ENCODE data around the gene TMEM26. TPM values are rescaled to one million over a fixed set of nuclear protein-coding genes. Genes with fewer than 3 reads are reported as not detected.

The TMEM26 gene
- total RNA-seq, 1 experiment from 2014 or later: not detected

DNA sequence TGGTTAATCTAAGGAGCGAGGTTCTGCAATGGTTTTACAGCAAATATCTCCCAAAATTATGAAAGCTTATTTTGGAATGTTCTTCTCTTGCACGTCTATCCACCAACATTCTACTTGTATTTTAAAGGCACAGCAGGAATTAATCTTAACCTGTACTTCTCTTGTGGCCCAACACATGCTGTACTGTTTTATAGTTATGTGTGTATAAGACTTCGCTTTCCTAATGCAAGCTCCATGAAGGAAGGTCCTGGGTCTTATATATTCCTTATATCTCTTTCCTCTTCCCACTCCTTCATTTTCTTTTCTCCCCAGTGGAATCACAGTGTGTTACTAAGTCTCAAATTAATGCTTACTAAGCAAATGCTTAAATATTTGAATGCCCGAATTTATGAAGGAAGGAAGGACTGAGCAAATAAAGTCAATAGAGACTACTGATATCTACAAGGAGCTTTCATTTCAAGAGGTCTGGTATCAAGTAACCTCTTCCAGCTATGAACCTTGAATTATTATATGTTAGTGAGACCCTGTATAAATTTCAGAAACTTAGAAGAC, 14.0 kb downstream of the TMEM26 start:
- Histone ChIP-seq H3K4me2 (ENCODE audit: low read length) (peak overlapping the region; percentile 10), H3K4me3 (ENCODE audit: low read length) (no peak overlapping the region), H3K9me2 (replicated peaks; ENCODE audit: low read length) (0 out of 2 replicates have a peak, but pooled peaks cover 3% of the 10 kb centered on the region), H3K79me2 (ENCODE audit: low read length) (no peaks in the 10 kb centered on the region), H3K9ac (ENCODE audit: low read length) (no peak overlapping the region), H3K27me3 (ENCODE audit: low read length) (no peaks in the 10 kb centered on the region), H3K27ac (ENCODE audit: low read length) (no peak overlapping the region), H4K20me1 (ENCODE audit: low read length) (no peaks in the 10 kb centered on the region), H3K4me1 (ENCODE audit: insufficient read depth, low read length) (peaks cover 17% of the 10 kb centered on the region), H2AFZ (ENCODE audit: low read length) (no peak overlapping the region), H3F3A (ENCODE audit: low read length, unreplicated experiment) (no peaks in the 10 kb centered on the region), H3K36me3 (ENCODE audit: low read depth, low read length) (no peaks in the 10 kb centered on the region), H3K9me3 (ENCODE audit: low read length) (no peaks in the 10 kb centered on the region)
- peak; percentile 45 for ATAC-seq
- ChIA-PET POLR2A (ENCODE audit: unreplicated experiment) (no interaction called here), CTCF (interaction anchor here (0.6 to 0.7 kb wide), 3 partner anchors 24 to 638 kb away, joined by 3 to 4 read pairs (median 3); no protein-coding TSS in a partner anchor)
- TF ChIP-seq EZH2 (IDR thresholded peaks at IDR 0.05; ENCODE audit: low read length, unreplicated experiment) (no peak), EZH2phosphoT487 (IDR thresholded peaks at IDR 0.05; ENCODE audit: borderline replicate concordance, low read length) (no peak)
- TF ChIP-seq, protein P1, sequence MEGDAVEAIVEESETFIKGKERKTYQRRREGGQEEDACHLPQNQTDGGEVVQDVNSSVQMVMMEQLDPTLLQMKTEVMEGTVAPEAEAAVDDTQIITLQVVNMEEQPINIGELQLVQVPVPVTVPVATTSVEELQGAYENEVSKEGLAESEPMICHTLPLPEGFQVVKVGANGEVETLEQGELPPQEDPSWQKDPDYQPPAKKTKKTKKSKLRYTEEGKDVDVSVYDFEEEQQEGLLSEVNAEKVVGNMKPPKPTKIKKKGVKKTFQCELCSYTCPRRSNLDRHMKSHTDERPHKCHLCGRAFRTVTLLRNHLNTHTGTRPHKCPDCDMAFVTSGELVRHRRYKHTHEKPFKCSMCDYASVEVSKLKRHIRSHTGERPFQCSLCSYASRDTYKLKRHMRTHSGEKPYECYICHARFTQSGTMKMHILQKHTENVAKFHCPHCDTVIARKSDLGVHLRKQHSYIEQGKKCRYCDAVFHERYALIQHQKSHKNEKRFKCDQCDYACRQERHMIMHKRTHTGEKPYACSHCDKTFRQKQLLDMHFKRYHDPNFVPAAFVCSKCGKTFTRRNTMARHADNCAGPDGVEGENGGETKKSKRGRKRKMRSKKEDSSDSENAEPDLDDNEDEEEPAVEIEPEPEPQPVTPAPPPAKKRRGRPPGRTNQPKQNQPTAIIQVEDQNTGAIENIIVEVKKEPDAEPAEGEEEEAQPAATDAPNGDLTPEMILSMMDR (conservative IDR thresholded peaks at IDR 0.05; ENCODE audit: low read depth, low read length): no peak
- intact Hi-C loops (cut with micrococcal nuclease): no loop called here
- BruUV-seq (replicated peaks): no TSS peak
- no peak for DNase-seq

DNA sequence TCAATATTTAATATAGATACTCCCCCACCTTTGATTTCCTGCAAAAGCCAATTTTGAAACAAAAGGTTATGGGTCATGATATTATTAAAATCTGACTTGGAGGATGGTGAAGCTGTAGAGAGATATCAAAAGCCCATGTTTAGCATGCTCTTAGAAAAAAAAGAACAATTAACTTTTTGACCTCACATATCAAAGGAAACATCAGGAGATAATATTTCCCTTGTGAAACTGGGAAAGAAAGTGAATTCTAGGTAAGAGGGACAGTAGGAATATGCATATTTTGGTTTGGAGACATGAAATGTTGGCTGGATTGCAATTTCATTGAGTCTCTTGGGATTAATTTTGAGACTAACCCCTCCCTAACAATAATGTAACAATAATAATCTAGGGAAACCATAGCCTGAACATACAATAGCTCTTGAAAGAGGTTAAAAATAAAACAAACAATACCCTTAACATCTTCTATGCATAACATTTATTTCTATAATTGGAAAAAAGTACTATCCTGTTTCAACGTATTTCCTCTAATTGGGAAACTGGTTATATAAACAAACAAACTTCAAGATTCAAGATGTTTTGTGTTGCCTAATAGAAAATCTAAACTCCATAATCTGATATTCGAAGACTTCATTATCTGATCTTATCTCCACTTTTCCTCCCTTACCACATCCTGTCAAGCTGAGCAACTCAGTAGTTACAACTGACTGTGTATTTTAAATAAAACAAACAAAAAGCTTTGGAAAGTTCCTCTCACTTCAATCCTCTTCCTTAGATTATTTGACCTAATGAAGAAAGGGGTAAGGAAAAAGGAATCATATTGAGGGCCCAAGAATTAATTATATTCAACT, 14.8 kb downstream of the TMEM26 start:
- DNase-seq: peak; percentile 92
- intact Hi-C loops (cut with micrococcal nuclease): no loop called here
- ChIA-PET POLR2A (ENCODE audit: unreplicated experiment) (no interaction called here), CTCF (interaction anchor here (0.7 kb wide), 2 partner anchors 302 to 638 kb away, joined by 3 to 4 read pairs; no protein-coding TSS in a partner anchor)
- TF ChIP-seq, protein P1 (conservative IDR thresholded peaks at IDR 0.05; ENCODE audit: low read depth, low read length): no peak
- no peak for TF ChIP-seq EZH2 (IDR thresholded peaks at IDR 0.05; ENCODE audit: low read length, unreplicated experiment)
- TF ChIP-seq EZH2phosphoT487 (IDR thresholded peaks at IDR 0.05; ENCODE audit: borderline replicate concordance, low read length): no peak
- Histone ChIP-seq H3K27me3 (ENCODE audit: low read length) (no peaks in the 10 kb centered on the region), H3K79me2 (ENCODE audit: low read length) (no peaks in the 10 kb centered on the region), H3K9ac (ENCODE audit: low read length) (no peak overlapping the region), H3K27ac (ENCODE audit: low read length) (no peak overlapping the region), H4K20me1 (ENCODE audit: low read length) (no peaks in the 10 kb centered on the region), H3K4me1 (ENCODE audit: insufficient read depth, low read length) (peaks cover 17% of the 10 kb centered on the region), H3K4me3 (ENCODE audit: low read length) (no peak overlapping the region), H3K9me2 (replicated peaks; ENCODE audit: low read length) (0 out of 2 replicates have a peak, but pooled peaks cover 3% of the 10 kb centered on the region), H3K4me2 (ENCODE audit: low read length) (peak overlapping the region; percentile 10), H3F3A (ENCODE audit: low read length, unreplicated experiment) (no peaks in the 10 kb centered on the region), H3K36me3 (ENCODE audit: low read depth, low read length) (no peaks in the 10 kb centered on the region), H3K9me3 (ENCODE audit: low read length) (no peaks in the 10 kb centered on the region), H2AFZ (ENCODE audit: low read length) (no peak overlapping the region)
- BruUV-seq (replicated peaks): no TSS peak
- ATAC-seq: peak; percentile 90
